HG03571 (cell line): ENCODE measurements around the gene DSTN.

Source experiments
- ATAC-seq: cut with Tn5 transposase; IDR thresholded peaks from one replicate; pipeline ENCODE4 v1.9.1; 2021; ENCODE audit not compliant: unreplicated experiment

DSTN gene

GRCh38 chr20:17579369-17580039 lies 9.6 kb downstream of the DSTN start:
- no peak for ATAC-seq

- no peak for ATAC-seq
Observed at GRCh38 chr20:17580895-17581294, 11.0 kb downstream of the DSTN start.

GRCh38 chr20:17583126-17583525 lies 13.3 kb downstream of the DSTN start:
- ATAC-seq: no peak

- ATAC-seq: no peak
Observed at GRCh38 chr20:17584689-17585088, 14.8 kb downstream of the DSTN start.

GRCh38 chr20:17586250-17586649 lies 16.4 kb downstream of the DSTN start:
- no peak for ATAC-seq

- ATAC-seq: no peak
Observed at GRCh38 chr20:17587148-17587547, 17.3 kb downstream of the DSTN start.

GRCh38 chr20:17587824-17588223 lies 17.9 kb downstream of the DSTN start:
- ATAC-seq: no peak

GRCh38 chr20:17589161-17589834 lies 19.4 kb downstream of the DSTN start:
- ATAC-seq: no peak

GRCh38 chr20:17590245-17590644 lies 20.4 kb downstream of the DSTN start:
- no peak for ATAC-seq

GRCh38 chr20:17593902-17594301 lies 24.0 kb downstream of the DSTN start:
- ATAC-seq: no peak

GRCh38 chr20:17594443-17594842 lies 24.6 kb downstream of the DSTN start:
- ATAC-seq: no peak

GRCh38 chr20:17595856-17596255 lies 26.0 kb downstream of the DSTN start:
- ATAC-seq: no peak

- no peak for ATAC-seq
Observed at GRCh38 chr20:17598013-17598550, 28.2 kb downstream of the DSTN start.

- ATAC-seq: no peak
Observed at GRCh38 chr20:17601957-17602356, 32.1 kb downstream of the DSTN start.

- ATAC-seq: no peak
Observed at GRCh38 chr20:17602493-17602892, 32.6 kb downstream of the DSTN start.

GRCh38 chr20:17605131-17605660 lies 35.3 kb downstream of the DSTN start:
- ATAC-seq: no peak

- ATAC-seq: no peak
Observed at GRCh38 chr20:17606001-17606400, 36.1 kb downstream of the DSTN start.

GRCh38 chr20:17608701-17609497 lies 39.0 kb downstream of the DSTN start:
- ATAC-seq: no peak

GRCh38 chr20:17609811-17610377 lies 40.0 kb downstream of the DSTN start:
- ATAC-seq: no peak

GRCh38 chr20:17610566-17611289 lies 40.9 kb downstream of the DSTN start:
- no peak for ATAC-seq

- ATAC-seq: no peak
Observed at GRCh38 chr20:17611290-17611539, 41.3 kb downstream of the DSTN start.
